GM19239 (cell line): ENCODE measurements around the gene GDPD5.

Experiments
- DNase-seq: peaks from one replicate; pipeline ENCODE4 v3.0.0; 2011; ENCODE audit warnings: low spot score; ENCODE audit not compliant: insufficient read length
- FAIRE-seq: peaks from 2 replicates; lab custom pipeline; 2011; peaks lifted over from hg19 to GRCh38; lab: Jason Lieb, UNC

The GDPD5 gene

DNA sequence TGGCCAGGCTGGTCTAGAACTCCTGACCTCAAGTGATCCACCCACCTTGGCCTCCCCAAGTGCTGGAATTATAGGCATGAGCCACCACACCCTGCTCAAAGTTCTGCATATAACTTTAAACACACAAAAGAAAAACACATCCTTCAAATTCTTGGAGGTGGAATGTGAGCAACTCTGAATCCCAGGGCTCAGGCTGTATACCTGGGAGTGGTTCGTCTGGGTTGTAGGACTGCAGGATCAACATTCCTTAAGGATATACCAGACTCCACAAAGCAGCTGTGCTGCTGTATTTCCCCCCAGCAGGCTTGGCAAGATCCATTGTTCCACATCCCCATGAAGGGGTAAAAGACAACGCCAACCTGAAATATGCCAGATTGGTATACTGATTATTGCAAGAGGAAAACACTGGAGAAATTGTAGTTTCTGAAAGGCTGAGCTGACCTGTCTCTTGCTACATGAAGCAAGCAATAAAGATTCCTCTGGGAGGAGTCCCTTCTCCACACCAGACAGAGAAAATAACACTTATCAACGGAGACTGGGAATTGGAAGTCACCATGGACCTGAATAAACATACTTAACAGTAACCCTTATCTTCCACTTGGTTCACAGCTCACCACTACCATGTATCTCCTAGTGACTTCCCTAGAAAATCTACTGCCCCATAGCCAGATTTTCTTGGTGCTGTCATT is 138.7 kb downstream of the GDPD5 start:
- FAIRE-seq (no peak), DNase-seq (no peak)
